22Rv1 (cell line): Measurements from ENCODE around the gene PHF21A.

Experiments used
- ZFX ChIP-seq: fragments of 450-650 bp; IDR thresholded peaks from 2 replicates; pipeline ENCODE4 v1.6.1; 2017; ENCODE audit warnings: antibody characterized with exemption, borderline replicate concordance
- TF ChIP-seq, protein P1 (sequence below): fragments of 450-650 bp; IDR thresholded peaks from 2 replicates; pipeline ENCODE4 v1.5.1; 2017; ENCODE audit warnings: mild to moderate bottlenecking

DNA sequence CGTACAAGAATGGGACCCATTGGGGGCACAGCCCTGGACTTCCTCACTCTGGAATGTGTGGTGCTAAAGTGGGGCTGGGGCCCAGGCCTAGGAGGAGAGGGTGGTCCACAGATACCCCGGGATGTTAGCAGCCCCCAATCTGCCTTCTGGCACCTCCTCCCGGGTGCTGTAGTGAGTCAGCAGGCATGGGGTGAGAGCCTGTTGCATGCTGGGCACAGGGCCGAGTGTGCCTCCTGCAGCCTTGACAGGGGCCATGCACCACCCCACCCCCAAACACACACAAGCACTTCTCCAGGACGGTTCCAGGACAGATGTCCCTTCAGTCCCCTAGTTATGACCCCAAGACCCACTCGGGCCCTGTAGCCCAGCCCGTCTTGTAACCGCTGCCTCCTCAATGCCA lies 23.5 kb upstream of the PHF21A start:
- TF ChIP-seq, protein P1, sequence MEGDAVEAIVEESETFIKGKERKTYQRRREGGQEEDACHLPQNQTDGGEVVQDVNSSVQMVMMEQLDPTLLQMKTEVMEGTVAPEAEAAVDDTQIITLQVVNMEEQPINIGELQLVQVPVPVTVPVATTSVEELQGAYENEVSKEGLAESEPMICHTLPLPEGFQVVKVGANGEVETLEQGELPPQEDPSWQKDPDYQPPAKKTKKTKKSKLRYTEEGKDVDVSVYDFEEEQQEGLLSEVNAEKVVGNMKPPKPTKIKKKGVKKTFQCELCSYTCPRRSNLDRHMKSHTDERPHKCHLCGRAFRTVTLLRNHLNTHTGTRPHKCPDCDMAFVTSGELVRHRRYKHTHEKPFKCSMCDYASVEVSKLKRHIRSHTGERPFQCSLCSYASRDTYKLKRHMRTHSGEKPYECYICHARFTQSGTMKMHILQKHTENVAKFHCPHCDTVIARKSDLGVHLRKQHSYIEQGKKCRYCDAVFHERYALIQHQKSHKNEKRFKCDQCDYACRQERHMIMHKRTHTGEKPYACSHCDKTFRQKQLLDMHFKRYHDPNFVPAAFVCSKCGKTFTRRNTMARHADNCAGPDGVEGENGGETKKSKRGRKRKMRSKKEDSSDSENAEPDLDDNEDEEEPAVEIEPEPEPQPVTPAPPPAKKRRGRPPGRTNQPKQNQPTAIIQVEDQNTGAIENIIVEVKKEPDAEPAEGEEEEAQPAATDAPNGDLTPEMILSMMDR = no peak
- TF ChIP-seq ZFX = no peak
